Esophagus muscularis mucosa (tissue), 4 donors: ENCODE data around the gene COPS4. TPM values are rescaled to one million over a fixed set of nuclear protein-coding genes. Genes with fewer than 3 reads are reported as not detected.
"Not testable (repeated sequence)": the region's sequence is repeated elsewhere in the genome, so short reads cannot be mapped to it uniquely, and the experiment has no call there.

Experiments used
- DNase-seq: peaks from one replicate; pipeline ENCODE4 v3.0.0-alpha.2; 2017; ENCODE audit errors: extremely low spot score
- H3K27ac ChIP-seq, 4 donors: fragments of 200-600 bp; sonication (generic); replicated peaks in 1 of 4; 1 replicate in 3 of 4; 2 replicates in 1 of 4; pipeline ENCODE4 v1.5.1; 2016 to 2019; ENCODE audit warnings: mild to moderate bottlenecking in 1 of 4
- H3K27me3 ChIP-seq, 4 donors: fragments of 200-600 bp; sonication (generic); one replicate each; pipeline versions ENCODE4 v1.5.1 to v1.6.0; 2016 to 2019
- H3K36me3 ChIP-seq, 4 donors: fragments of 200-600 bp; sonication (generic); one replicate each; pipeline ENCODE4 v1.5.1; 2016 to 2019
- H3K4me1 ChIP-seq, 4 donors: fragments of 200-600 bp; sonication (generic); one replicate each; pipeline ENCODE4 v1.5.1; 2016 to 2019
- H3K4me3 ChIP-seq, 4 donors: fragments of 200-600 bp; sonication (generic); 1 replicate in 2 of 4; 2 replicates in 2 of 4; pipeline ENCODE4 v1.5.1; 2016 to 2019; ENCODE audit warnings: mild to moderate bottlenecking in 4 of 4, moderate library complexity in 1 of 4
- H3K9me3 ChIP-seq, 4 donors: fragments of 200-600 bp; sonication (generic); 1 replicate in 3 of 4; 2 replicates in 1 of 4; pipeline ENCODE4 v1.5.1; 2016 to 2019
- EP300 ChIP-seq: sonication (generic); formaldehyde crosslinking; IDR thresholded peaks from one replicate; pipeline ENCODE4 v1.6.1; 2017; ENCODE audit warnings: antibody characterized with exemption
- POLR2A ChIP-seq: fragments of 450-650 bp; IDR thresholded peaks from one replicate; pipeline ENCODE4 v1.6.1; 2017; ENCODE audit warnings: antibody characterized with exemption, moderate library complexity, mild to moderate bottlenecking, low read depth
- POLR2AphosphoS5 ChIP-seq, 2 donors: sonication (generic); formaldehyde crosslinking; IDR thresholded peaks; one replicate each; pipeline ENCODE4 v1.6.1; 2017; ENCODE audit warnings: antibody characterized with exemption in 2 of 2
- WGBS: methylation state at CpG from one replicate; pipeline ENCODE4 v1.1.5; 2018; 5-methylcytosine and 5-hydroxymethylcytosine counted together
- intact Hi-C: fragments of 100-400 bp; cut with DNase I; formaldehyde crosslinking; loops from one replicate; pipeline ENCODE4 v1.15.1; 2023
- total RNA-seq, 4 donors: library from RNA; depleted of rRNA; stranded (reverse); fragments of >200 nt; gene quantifications; one replicate each; pipeline versions ENCODE4 v1.1.0 to v1.2.1, GENCODE V29; 2016
- TF ChIP-seq, protein P1 (sequence below), 3 experiments: fragments of 200-600 bp in 2 of 3; fragments of 450-650 bp in 1 of 3; sonication (generic) in 2 of 3; IDR thresholded peaks; one replicate each; pipeline ENCODE4 v1.5.1; 2017 to 2019; ENCODE audit warnings: antibody characterized with exemption in 3 of 3, mild to moderate bottlenecking in 2 of 3, moderate library complexity in 1 of 3

COPS4 gene
- total RNA-seq, 4 donors from 2014 or later, result 54.8 to 63.7 (median 57.7) TPM

DNA sequence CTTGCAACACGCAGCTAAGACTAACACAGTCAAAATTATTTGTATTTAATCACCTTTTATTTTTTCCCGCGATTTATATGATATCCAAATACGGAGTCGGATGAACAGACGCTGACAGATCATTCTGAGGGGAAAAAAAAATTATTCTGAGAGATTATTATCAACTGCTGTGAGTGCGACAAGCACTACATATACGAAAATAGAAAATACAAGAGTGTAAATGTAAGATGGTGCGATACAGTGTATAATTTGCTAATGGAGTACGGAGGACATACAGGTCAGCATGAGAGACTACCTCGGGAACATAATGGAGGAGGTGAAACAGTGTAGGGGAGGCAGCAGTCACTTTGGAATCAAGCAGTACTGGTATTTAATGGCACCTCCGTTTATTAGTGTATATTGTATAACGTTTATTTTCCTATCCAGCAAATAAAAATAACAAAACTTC is 21.5 kb upstream of the COPS4 start:
- Histone ChIP-seq H3K4me1 (peaks cover 22 to 43% (median 38%) of the 10 kb centered on the region in 4 donors), H3K27me3 (no peaks in the 10 kb centered on the region), H3K9me3 (no peaks in the 10 kb centered on the region), H3K4me3 (peak overlapping the region; percentile 71 to 92 (median 84)), H3K27ac (peak overlapping the region; percentile 91 to 95 (median 94)), H3K36me3 (no peaks in the 10 kb centered on the region)
- DNase-seq, result no peak
- WGBS, result 10% methylated on average over 13 of the region's 13 CpGs
- TF ChIP-seq POLR2AphosphoS5 (IDR thresholded peaks at IDR 0.05) (no peak), POLR2A (no peak), EP300 (no peak)
- TF ChIP-seq, protein P1, sequence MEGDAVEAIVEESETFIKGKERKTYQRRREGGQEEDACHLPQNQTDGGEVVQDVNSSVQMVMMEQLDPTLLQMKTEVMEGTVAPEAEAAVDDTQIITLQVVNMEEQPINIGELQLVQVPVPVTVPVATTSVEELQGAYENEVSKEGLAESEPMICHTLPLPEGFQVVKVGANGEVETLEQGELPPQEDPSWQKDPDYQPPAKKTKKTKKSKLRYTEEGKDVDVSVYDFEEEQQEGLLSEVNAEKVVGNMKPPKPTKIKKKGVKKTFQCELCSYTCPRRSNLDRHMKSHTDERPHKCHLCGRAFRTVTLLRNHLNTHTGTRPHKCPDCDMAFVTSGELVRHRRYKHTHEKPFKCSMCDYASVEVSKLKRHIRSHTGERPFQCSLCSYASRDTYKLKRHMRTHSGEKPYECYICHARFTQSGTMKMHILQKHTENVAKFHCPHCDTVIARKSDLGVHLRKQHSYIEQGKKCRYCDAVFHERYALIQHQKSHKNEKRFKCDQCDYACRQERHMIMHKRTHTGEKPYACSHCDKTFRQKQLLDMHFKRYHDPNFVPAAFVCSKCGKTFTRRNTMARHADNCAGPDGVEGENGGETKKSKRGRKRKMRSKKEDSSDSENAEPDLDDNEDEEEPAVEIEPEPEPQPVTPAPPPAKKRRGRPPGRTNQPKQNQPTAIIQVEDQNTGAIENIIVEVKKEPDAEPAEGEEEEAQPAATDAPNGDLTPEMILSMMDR (IDR thresholded peaks at IDR 0.05), result no peak
- intact Hi-C loops, result loop anchor here (1.0 to 10.0 kb wide), 6 partner anchors 22 to 641 kb away; partner anchors contain the start of genes COPS4, COQ2, HNRNPD and SCD5

DNA sequence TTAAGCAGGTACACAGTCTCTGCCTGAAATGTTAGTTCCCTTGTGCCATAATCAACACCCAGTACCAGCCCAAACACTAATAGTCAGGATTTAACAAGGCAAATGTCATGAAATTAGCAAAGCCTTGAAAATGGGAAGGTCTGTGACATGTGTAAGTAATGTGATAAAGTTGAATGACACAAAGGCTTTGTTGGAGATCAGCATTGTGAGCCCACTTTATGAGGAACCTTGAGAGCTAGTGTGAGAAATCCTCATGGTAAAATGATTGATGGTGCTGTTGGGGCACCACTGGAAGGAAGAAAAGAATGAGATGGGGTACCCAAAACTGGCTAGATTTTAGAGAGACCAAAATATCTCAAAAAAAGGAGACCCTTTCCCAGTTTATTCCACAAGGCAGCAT is 21.1 kb upstream of the COPS4 start:
- Histone ChIP-seq H3K27me3 (no peaks in the 10 kb centered on the region), H3K4me3 (peak overlapping the region; percentile 71 to 92 (median 84)), H3K27ac (peak overlapping the region in 3 of 4 donors; percentile 91 to 95 (median 95)), H3K9me3 (no peaks in the 10 kb centered on the region), H3K36me3 (no peaks in the 10 kb centered on the region), H3K4me1 (peaks cover 22 to 38% (median 34%) of the 10 kb centered on the region in 4 donors)
- TF ChIP-seq POLR2AphosphoS5 (IDR thresholded peaks at IDR 0.05) (no peak), EP300 (no peak), POLR2A (no peak)
- TF ChIP-seq, protein P1 (IDR thresholded peaks at IDR 0.05), result no peak
- intact Hi-C loops, result loop anchor here (1.0 to 10.0 kb wide), 6 partner anchors 21 to 642 kb away; partner anchors contain the start of genes COPS4, COQ2, HNRNPD and SCD5
- DNase-seq, result no peak

DNA sequence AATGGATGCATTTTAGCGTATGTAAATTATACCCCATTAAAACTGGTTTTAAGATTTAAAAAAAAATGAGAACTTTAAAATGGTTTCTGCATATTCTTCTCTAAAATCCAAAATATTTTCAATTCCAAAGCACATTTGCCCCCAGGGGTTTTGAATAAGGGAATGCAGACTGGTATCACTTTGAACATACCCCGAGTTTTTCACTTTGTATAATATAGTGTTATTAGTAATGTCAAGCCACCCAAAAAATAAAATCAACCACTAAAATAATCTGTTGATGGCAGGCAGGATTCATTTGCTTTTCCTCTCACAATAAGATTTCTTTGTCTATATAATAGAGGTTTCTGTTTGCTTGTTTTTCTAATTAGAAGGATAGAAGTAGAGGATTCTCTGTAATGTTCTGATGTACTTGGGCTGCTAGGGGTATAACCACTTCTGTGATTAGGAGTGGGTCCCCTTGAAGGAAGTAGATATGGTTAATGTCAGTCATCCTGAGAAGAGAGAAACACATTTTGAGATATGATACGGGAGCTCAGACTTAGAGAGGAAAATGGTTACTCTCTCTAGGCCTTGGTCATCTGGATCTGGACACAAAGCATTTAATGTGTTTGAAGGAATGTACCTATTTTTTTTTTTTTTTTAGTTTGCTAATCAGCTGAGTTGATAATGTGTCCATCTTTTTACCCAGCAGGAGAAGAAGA is 15.0 kb upstream of the COPS4 start:
- Histone ChIP-seq H3K4me1 (no peaks in the 10 kb centered on the region), H3K27ac (no peak overlapping the region), H3K4me3 (no peak overlapping the region), H3K27me3 (no peaks in the 10 kb centered on the region), H3K9me3 (peaks cover 0 to 8% (median 6%) of the 10 kb centered on the region in 4 donors), H3K36me3 (no peaks in the 10 kb centered on the region)
- intact Hi-C loops, result loop anchor here (10.0 kb wide), 3 partner anchors 225 to 595 kb away; partner anchors contain the start of genes COQ2 and SCD5
- no peak for DNase-seq
- WGBS, result 90% methylated on average over 3 of the region's 3 CpGs
- TF ChIP-seq POLR2AphosphoS5 (IDR thresholded peaks at IDR 0.05) (no peak), EP300 (no peak), POLR2A (no peak)
- TF ChIP-seq, protein P1 (IDR thresholded peaks at IDR 0.05), result no peak

DNA sequence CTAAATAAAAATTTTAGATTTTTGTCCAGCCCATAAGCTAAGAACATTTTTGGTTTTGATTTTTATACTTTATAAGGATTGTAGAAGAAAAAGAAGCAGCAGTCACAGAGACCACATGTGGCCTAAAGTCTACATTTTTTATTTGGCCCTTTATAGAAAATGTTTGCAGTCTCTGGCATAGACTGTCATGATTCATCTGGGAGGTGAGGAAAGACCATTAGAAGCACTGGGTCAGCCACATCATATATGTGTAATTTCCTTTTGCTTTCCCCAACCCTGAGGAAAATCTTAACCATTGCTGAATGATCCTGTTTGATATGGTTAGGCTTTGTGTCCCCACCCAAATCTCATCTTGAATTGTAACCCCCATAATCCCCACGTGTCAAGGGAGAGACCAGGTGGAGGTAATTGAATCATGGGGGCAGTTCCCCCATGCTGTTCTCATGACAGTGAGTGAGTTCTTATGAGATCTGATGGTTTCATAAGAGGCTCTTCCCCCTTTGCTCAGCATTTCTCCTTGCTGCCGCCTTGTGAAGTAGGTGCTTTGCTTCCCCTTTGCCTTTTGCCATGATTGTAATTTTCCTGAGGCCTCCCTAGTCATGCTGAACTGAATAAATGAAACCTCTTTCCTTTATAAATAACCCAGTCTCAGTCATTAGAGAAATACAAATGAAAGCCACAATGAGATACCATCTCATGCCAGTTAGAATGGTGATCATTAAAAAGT is 12.1 kb upstream of the COPS4 start:
- TF ChIP-seq, protein P1 (IDR thresholded peaks at IDR 0.05), result no peak
- TF ChIP-seq POLR2AphosphoS5 (IDR thresholded peaks at IDR 0.05) (no peak), POLR2A (no peak), EP300 (no peak)
- WGBS, result 73% methylated on average over 2 of the region's 2 CpGs

DNA sequence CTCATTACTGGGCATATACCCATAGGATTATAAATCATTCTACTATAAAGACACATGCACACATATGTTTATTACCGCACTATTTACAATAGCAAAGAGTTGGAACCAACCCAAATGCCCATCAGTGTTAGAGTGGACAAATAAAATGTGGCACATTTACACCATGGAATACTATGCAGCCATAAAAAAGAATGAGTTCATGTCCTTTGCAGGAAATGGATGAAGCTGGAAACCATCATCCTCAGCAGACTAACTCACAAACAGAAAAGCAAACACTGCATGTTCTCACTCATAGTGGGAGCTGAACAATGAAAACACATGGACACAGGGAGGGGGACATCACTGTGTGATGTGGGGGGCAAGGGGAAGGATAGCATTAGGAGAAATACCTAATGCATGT is 11.4 kb upstream of the COPS4 start:
- H3K4me3 ChIP-seq, H3K27me3 ChIP-seq, intact Hi-C loops, H3K4me1 ChIP-seq, H3K36me3 ChIP-seq, DNase-seq, H3K27ac ChIP-seq: not testable (repeated sequence)
- H3K9me3 ChIP-seq, result peaks cover 0 to 15% (median 11%) of the 10 kb centered on the region in 4 donors
- 91% methylated on average over 1 of the region's 1 CpG for WGBS

More for the DNA sequence above, 12.1 kb upstream of the COPS4 start:
- Histone ChIP-seq H3K36me3 (no peaks in the 10 kb centered on the region), H3K4me3 (no peak overlapping the region), H3K27ac (no peak overlapping the region), H3K27me3 (no peaks in the 10 kb centered on the region), H3K9me3 (peaks cover 0 to 15% (median 11%) of the 10 kb centered on the region in 4 donors), H3K4me1 (no peaks in the 10 kb centered on the region)
- DNase-seq, result no peak
- intact Hi-C loops, result no loop called here
